Cardiac muscle cell (in vitro differentiated cells and primary cell): ENCODE results near the gene ZNF177. TPM values are rescaled to one million over a fixed set of nuclear protein-coding genes. Genes with fewer than 3 reads are reported as not detected.

Source experiments
- DNase-seq, 2 donors: peaks; one replicate each; pipeline versions ENCODE4 v3.0.0 to v3.0.0-alpha.2; 2010 to 2017; ENCODE audit warnings: low read depth in 1 of 2, low spot score in 1 of 2
- H3K27ac ChIP-seq: fragments of 200-600 bp; sonication (generic); 2 replicates; pipeline ENCODE4 v1.5.1; 2016
- H3K27me3 ChIP-seq: fragments of 200-600 bp; sonication (generic); 2 replicates; pipeline ENCODE4 v1.6.0; 2016; ENCODE audit warnings: control low read depth
- H3K36me3 ChIP-seq: fragments of 200-600 bp; sonication (generic); 2 replicates; pipeline ENCODE4 v1.5.1; 2016; ENCODE audit warnings: control low read depth
- H3K4me1 ChIP-seq: fragments of 200-600 bp; sonication (generic); 2 replicates; pipeline ENCODE4 v1.8.1; 2017; ENCODE audit warnings: low read depth, mild to moderate bottlenecking, mixed run types
- H3K4me3 ChIP-seq: fragments of 200-600 bp; sonication (generic); 2 replicates; pipeline ENCODE4 v1.5.1; 2016; ENCODE audit warnings: mild to moderate bottlenecking
- H3K9me3 ChIP-seq: fragments of 200-600 bp; sonication (generic); 2 replicates; pipeline ENCODE4 v1.5.1; 2017; ENCODE audit warnings: low read depth, mild to moderate bottlenecking, control low read depth
- polyA plus RNA-seq: library from polyadenylated mRNA; unstranded; fragments of >200 nt; fragmentation: Nextera tagmentation; extraction: Ambion mirVana; gene quantifications from 2 replicates; pipeline ENCODE4 v1.2.1, GENCODE V29; 2016
- total RNA-seq: library from RNA; depleted of rRNA; stranded (reverse); fragments of >200 nt; gene quantifications from 2 replicates; pipeline ENCODE4 v1.2.3, GENCODE V29; 2016
- TF ChIP-seq, protein P1 (sequence below): IDR thresholded peaks from 2 replicates; pipeline ENCODE4 v1.5.1; 2012; ENCODE audit warnings: low read depth, mild to moderate bottlenecking, low read length

The ZNF177 gene
- total and polyA plus RNA-seq, 2 experiments from 2014 or later = 3.7 to 3.9 TPM

DNA sequence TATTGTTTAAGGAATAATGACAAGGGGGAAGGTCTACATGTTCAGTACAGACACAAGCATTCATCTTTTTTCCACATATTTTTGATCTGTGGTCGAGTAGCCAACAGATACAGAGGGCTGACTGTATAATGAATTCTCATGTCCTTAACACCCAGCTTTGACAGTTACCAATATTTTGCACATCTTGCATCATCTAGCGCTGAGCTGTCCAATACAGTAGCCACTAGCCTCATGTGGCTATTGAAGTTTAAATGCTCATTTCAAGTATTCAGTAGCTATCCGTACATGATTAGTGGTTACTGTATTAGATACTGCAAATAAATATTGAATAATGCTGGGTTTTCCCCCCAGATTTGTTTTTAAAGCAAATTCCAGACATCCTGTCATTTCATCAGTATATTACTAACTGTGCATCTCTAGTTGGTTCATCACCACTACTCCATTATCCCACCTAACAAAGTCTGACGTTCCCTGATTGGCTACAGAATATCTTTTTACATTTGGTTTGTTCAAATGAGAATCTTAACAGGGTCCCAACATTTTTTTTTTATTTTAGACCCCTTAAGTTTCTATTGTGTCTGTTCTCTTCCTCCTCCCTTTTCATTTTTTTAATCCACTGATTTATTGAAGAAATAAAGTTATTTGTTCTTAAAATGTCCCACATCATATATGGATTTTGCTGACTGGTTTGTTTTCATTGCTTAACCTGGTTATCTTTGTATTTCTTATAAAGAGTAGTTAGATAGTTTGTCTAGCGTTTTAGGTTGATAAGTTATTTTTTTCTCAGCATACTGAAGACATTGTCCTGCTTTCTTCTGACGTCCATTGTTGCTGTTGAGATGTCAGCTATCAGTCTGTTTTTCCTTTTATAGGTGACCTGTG lies 8.2 kb downstream of the ZNF177 start:
- Histone ChIP-seq H3K9me3 (peaks cover 4% of the 10 kb centered on the region), H3K4me3 (no peak overlapping the region), H3K4me1 (no peaks in the 10 kb centered on the region), H3K27ac (no peak overlapping the region), H3K36me3 (no peaks in the 10 kb centered on the region), H3K27me3 (no peaks in the 10 kb centered on the region)
- DNase-seq = no peak
- TF ChIP-seq, protein P1, sequence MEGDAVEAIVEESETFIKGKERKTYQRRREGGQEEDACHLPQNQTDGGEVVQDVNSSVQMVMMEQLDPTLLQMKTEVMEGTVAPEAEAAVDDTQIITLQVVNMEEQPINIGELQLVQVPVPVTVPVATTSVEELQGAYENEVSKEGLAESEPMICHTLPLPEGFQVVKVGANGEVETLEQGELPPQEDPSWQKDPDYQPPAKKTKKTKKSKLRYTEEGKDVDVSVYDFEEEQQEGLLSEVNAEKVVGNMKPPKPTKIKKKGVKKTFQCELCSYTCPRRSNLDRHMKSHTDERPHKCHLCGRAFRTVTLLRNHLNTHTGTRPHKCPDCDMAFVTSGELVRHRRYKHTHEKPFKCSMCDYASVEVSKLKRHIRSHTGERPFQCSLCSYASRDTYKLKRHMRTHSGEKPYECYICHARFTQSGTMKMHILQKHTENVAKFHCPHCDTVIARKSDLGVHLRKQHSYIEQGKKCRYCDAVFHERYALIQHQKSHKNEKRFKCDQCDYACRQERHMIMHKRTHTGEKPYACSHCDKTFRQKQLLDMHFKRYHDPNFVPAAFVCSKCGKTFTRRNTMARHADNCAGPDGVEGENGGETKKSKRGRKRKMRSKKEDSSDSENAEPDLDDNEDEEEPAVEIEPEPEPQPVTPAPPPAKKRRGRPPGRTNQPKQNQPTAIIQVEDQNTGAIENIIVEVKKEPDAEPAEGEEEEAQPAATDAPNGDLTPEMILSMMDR = no peak

DNA sequence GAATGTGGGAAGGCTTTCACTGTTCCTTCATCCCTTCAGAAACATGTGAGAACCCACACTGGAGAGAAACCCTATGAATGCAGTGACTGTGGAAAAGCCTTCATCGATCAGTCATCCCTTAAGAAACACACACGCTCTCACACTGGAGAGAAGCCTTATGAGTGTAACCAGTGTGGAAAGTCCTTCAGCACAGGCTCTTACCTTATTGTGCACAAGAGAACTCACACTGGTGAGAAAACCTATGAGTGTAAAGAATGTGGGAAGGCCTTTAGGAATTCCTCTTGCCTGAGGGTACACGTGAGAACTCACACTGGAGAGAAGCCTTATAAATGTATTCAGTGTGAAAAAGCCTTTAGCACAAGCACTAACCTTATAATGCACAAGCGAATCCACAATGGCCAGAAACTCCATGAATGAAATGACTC lies 18.6 kb downstream of the ZNF177 start:
- Histone ChIP-seq H3K4me1 (no peaks in the 10 kb centered on the region), H3K27ac (no peak overlapping the region), H3K36me3 (peaks cover 14% of the 10 kb centered on the region), H3K27me3 (no peaks in the 10 kb centered on the region), H3K4me3 (no peak overlapping the region), H3K9me3 (peaks cover 4% of the 10 kb centered on the region)
- TF ChIP-seq, protein P1 = no peak
- no peak for DNase-seq

DNA sequence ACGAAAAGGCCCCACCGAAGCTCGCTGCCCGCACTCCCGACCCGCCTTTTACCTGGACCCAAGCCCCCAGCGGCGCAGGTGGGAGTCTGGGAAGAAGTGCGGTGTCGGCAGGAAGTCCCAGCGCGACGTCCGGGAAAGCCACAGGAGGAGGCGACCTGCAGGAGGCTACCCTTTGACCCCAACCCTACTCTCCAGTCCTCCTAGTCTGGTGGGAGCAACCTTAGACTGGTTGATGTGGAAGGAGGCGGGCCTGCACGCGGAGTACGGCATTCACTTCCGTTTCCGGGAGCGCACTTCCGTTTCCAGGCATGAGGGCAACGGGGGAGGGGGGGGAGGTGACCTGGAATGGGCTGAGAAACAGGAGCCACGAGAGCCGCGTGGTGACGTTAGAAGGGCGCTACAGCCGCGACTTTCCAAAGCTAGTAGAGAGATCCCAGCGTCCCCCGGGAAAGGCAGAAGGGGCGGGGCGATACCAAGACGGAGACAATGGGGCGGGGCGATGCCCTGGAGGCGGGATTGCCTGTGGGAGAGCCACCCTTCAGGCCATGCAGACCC lies 44.1 kb downstream of the ZNF177 start:
- Histone ChIP-seq H3K4me1 (no peaks in the 10 kb centered on the region), H3K27me3 (no peaks in the 10 kb centered on the region), H3K9me3 (no peaks in the 10 kb centered on the region), H3K4me3 (no peak overlapping the region), H3K36me3 (peaks cover 3% of the 10 kb centered on the region), H3K27ac (no peak overlapping the region)
- DNase-seq = peak in 1 of 2 donors; percentile 92
- TF ChIP-seq, protein P1 = no peak

DNA sequence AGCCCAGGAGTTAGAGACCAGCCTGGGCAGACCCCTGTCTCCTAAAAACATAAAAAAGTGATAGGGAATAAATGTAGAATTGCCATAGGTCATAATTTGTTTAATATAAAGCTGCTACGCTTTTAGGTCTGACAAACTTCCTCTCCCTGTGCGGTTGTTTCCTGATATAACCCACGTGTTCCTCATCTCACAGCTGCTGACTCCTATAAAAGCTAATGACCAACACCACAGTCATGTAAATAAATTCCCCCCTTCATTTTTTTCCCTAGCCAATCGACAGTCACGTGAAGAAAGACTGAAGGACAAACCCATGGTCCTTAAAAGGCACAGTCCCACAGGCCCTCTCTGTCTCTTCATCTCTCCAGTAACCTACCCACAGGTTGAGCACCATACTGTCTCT lies 45.0 kb downstream of the ZNF177 start:
- H3K4me1 ChIP-seq = no peaks in the 10 kb centered on the region
- H3K36me3 ChIP-seq = peaks cover 11% of the 10 kb centered on the region
- no peaks in the 10 kb centered on the region for H3K9me3 ChIP-seq
- TF ChIP-seq, protein P1 = no peak
- DNase-seq = no peak
- no peak overlapping the region for H3K4me3 ChIP-seq
- no peaks in the 10 kb centered on the region for H3K27me3 ChIP-seq
- no peak overlapping the region for H3K27ac ChIP-seq

- Histone ChIP-seq H3K9me3 (peaks cover 15% of the 10 kb centered on the region), H3K36me3 (peaks cover 52% of the 10 kb centered on the region), H3K4me3 (no peak overlapping the region)
Measured at GRCh38 chr19:9413240-9413954, 50.6 kb downstream of the ZNF177 start.

More at GRCh38 chr19:9413240-9413954, 50.6 kb downstream of the ZNF177 start:
- no peaks in the 10 kb centered on the region for H3K27me3 ChIP-seq
- no peaks in the 10 kb centered on the region for H3K4me1 ChIP-seq
- no peak for DNase-seq
- no peak overlapping the region for H3K27ac ChIP-seq
- TF ChIP-seq, protein P1 = no peak
